Endothelial cell of umbilical vein (primary cell): ENCODE data around the gene TNFAIP8L1. TPM values are rescaled to one million over a fixed set of nuclear protein-coding genes. Genes with fewer than 3 reads are reported as not detected.
A peak's percentile ranks its signal among the peaks of the same experiment; 100 is the strongest.

Source experiments
- BruUV-seq: library from RNA; stranded (reverse); fragments of 400-500 nt; replicated peaks from 2 replicates; lab custom pipeline; 2021; lab: Mats Ljungman, UMichigan
- CTCF ChIA-PET: fragments of 300-600, 350-600 bp; sonication (Branson Sonifier 250); formaldehyde crosslinking; loops from one replicate; lab custom pipeline; 2021; ENCODE audit warnings: antibody characterized with exemption, inconsistent platforms; lab: Charles Lee
- POLR2A ChIA-PET: fragments of 300-600, 350-600 bp; sonication (Branson Sonifier 250); formaldehyde crosslinking; loops from one replicate; lab custom pipeline; 2021; ENCODE audit warnings: antibody characterized with exemption, inconsistent platforms; lab: Charles Lee
- DNase-seq: peaks from one replicate; pipeline ENCODE4 v3.0.0-alpha.2; 2011; ENCODE audit warnings: low read depth, low spot score
- FAIRE-seq: peaks from 2 replicates; lab custom pipeline; 2011; peaks lifted over from hg19 to GRCh38; lab: Jason Lieb, UNC
- H2AFZ ChIP-seq: 2 replicates; pipeline ENCODE4 v1.6.0; 2012; ENCODE audit warnings: low read depth, low read length, control low read depth, inconsistent platforms
- H3K27ac ChIP-seq: 2 replicates; pipeline ENCODE4 v1.5.1; 2011; ENCODE audit warnings: low read depth, mild to moderate bottlenecking, control low read depth, low read length, moderate library complexity; ENCODE audit not compliant: insufficient read depth
- H3K27me3 ChIP-seq, 2 experiments: 2 replicates each; pipeline versions ENCODE4 v1.6.0 to v1.6.1; 2011; ENCODE audit warnings: low read length in 2 of 2, mixed read lengths in 1 of 2; ENCODE audit not compliant: control insufficient read depth in 2 of 2, insufficient read depth in 2 of 2
- H3K36me3 ChIP-seq, 2 experiments: 2 replicates in 1 of 2; 3 replicates in 1 of 2; pipeline ENCODE4 v1.5.1; 2011; ENCODE audit warnings: low read length in 2 of 2, mild to moderate bottlenecking in 1 of 2, moderate library complexity in 1 of 2; ENCODE audit not compliant: control insufficient read depth in 2 of 2, insufficient read depth in 2 of 2; ENCODE audit errors: extremely low read depth in 1 of 2
- H3K4me1 ChIP-seq: 3 replicates; pipeline ENCODE4 v1.5.1; 2011; ENCODE audit warnings: mild to moderate bottlenecking, low read length; ENCODE audit not compliant: control insufficient read depth, insufficient read depth; ENCODE audit errors: extremely low read depth
- H3K4me2 ChIP-seq: 2 replicates; pipeline ENCODE4 v1.6.1; 2011; ENCODE audit warnings: low read length, control low read depth, mixed read lengths; ENCODE audit not compliant: insufficient read depth
- H3K4me3 ChIP-seq, 3 experiments: fragments of 200-600 bp in 1 of 3; sonication (generic), shearing (Covaris generic) in 1 of 3; replicated peaks in 1 of 3; 2 replicates each; pipeline ENCODE4 v1.5.1; 2011 to 2016; ENCODE audit warnings: control low read depth in 3 of 3, low read length in 3 of 3, mild to moderate bottlenecking in 2 of 3, inconsistent platforms in 1 of 3, low read depth in 1 of 3, moderate library complexity in 1 of 3; ENCODE audit not compliant: insufficient read depth in 1 of 3
- H3K79me2 ChIP-seq: 2 replicates; pipeline ENCODE4 v1.6.0; 2012; ENCODE audit warnings: low read length, inconsistent platforms; ENCODE audit not compliant: control insufficient read depth, insufficient read depth
- H3K9ac ChIP-seq: replicated peaks from 2 replicates; pipeline ENCODE3; 2011; ENCODE audit warnings: low read length, control low read depth; ENCODE audit not compliant: insufficient read depth; ENCODE audit errors: extremely low read depth
- H3K9me1 ChIP-seq: replicated peaks from 3 replicates; pipeline ENCODE4 v1.6.0; 2011; ENCODE audit warnings: mild to moderate bottlenecking, low read length; ENCODE audit not compliant: control insufficient read depth, insufficient read depth; ENCODE audit errors: extremely low read depth
- H3K9me3 ChIP-seq: replicated peaks from 2 replicates; pipeline ENCODE4 v1.5.1; 2012; ENCODE audit warnings: low read length, inconsistent platforms; ENCODE audit not compliant: control insufficient read depth, insufficient read depth
- H4K20me1 ChIP-seq: replicated peaks from 2 replicates; pipeline ENCODE3; 2011; ENCODE audit warnings: mild to moderate bottlenecking, low read length; ENCODE audit not compliant: control insufficient read depth, insufficient read depth; ENCODE audit errors: extremely low read depth
- EZH2 ChIP-seq: IDR thresholded peaks from 2 replicates; pipeline ENCODE4 v1.6.1; 2012; ENCODE audit warnings: borderline replicate concordance, low read depth, mild to moderate bottlenecking, moderate library complexity, low read length, inconsistent platforms; ENCODE audit not compliant: severe bottlenecking
- FOS ChIP-seq: IDR thresholded peaks from 2 replicates; pipeline ENCODE4 v1.6.1; 2011; ENCODE audit warnings: mild to moderate bottlenecking, low read length, moderate library complexity, borderline replicate concordance; ENCODE audit not compliant: insufficient read depth
- GATA2 ChIP-seq: IDR thresholded peaks from 2 replicates; pipeline ENCODE4 v1.7.0; 2011; ENCODE audit warnings: low read depth, mild to moderate bottlenecking, moderate library complexity, mixed read lengths, low read length; ENCODE audit not compliant: insufficient read length, insufficient read depth
- JUN ChIP-seq: IDR thresholded peaks from 2 replicates; pipeline ENCODE4 v1.6.1; 2011; ENCODE audit warnings: borderline replicate concordance, low read depth; ENCODE audit not compliant: insufficient read length, insufficient read depth
- MYC ChIP-seq: IDR thresholded peaks from one replicate; pipeline ENCODE4 v1.6.1; 2011; ENCODE audit warnings: mild to moderate bottlenecking, low read depth, low read length
- POLR2A ChIP-seq: IDR thresholded peaks from 2 replicates; pipeline ENCODE4 v1.6.1; 2012; ENCODE audit warnings: low read depth, mild to moderate bottlenecking, control low read depth, low read length
- POLR2AphosphoS5 ChIP-seq: IDR thresholded peaks from 2 replicates; pipeline ENCODE4 v1.6.1; 2012; ENCODE audit warnings: low read depth, mild to moderate bottlenecking, control low read depth, low read length, moderate library complexity; ENCODE audit not compliant: insufficient read depth
- dilution Hi-C: fragments of 300-500 bp; cut with MboI; formaldehyde crosslinking; loops from one replicate; pipeline ENCODE4 v1.15.0; 2019; ENCODE audit warnings: low sequenced_read_pairs; ENCODE audit not compliant: extremely low pct_ligation_motif_present
- intact Hi-C: fragments of 100-400 bp; cut with micrococcal nuclease; formaldehyde crosslinking; loops from one replicate; pipeline ENCODE4 v1.10.0; 2022
- polyA plus RNA-seq, 4 experiments: library from polyadenylated mRNA; depleted of rRNA in 3 of 4; stranded (reverse) in 3 of 4; unstranded in 1 of 4; fragments of >200 nt; gene quantifications; 2 replicates each; pipeline versions ENCODE4 v1.2.1 to v1.2.3, GENCODE V29; 2011 to 2012; ENCODE audit warnings: missing spikeins in 1 of 4
- total RNA-seq: library from RNA; stranded (reverse); gene quantifications from 2 replicates; pipeline ENCODE4 v1.2.3, GENCODE V29; 2021
- TF ChIP-seq, protein P1 (sequence below): IDR thresholded peaks from 2 replicates; pipeline ENCODE4 v1.6.1; 2011; ENCODE audit not compliant: insufficient read depth, insufficient read length
- TF ChIP-seq, protein P2 (sequence below), 2 donors: IDR thresholded peaks; 1 replicate in 1 of 2; 2 replicates in 1 of 2; pipeline ENCODE4 v1.5.1; 2011; ENCODE audit warnings: low read length in 2 of 2, mild to moderate bottlenecking in 2 of 2, moderate library complexity in 2 of 2, control low read depth in 1 of 2, inconsistent platforms in 1 of 2, low read depth in 1 of 2; ENCODE audit not compliant: insufficient read depth in 1 of 2; ENCODE audit errors: extremely low read depth in 1 of 2

The TNFAIP8L1 gene
- total and polyA plus RNA-seq, 2 donors (not counting 3 experiments of a cell fraction or from before 2014, with no cell fraction given) = 40.0 to 56.1 TPM

DNA sequence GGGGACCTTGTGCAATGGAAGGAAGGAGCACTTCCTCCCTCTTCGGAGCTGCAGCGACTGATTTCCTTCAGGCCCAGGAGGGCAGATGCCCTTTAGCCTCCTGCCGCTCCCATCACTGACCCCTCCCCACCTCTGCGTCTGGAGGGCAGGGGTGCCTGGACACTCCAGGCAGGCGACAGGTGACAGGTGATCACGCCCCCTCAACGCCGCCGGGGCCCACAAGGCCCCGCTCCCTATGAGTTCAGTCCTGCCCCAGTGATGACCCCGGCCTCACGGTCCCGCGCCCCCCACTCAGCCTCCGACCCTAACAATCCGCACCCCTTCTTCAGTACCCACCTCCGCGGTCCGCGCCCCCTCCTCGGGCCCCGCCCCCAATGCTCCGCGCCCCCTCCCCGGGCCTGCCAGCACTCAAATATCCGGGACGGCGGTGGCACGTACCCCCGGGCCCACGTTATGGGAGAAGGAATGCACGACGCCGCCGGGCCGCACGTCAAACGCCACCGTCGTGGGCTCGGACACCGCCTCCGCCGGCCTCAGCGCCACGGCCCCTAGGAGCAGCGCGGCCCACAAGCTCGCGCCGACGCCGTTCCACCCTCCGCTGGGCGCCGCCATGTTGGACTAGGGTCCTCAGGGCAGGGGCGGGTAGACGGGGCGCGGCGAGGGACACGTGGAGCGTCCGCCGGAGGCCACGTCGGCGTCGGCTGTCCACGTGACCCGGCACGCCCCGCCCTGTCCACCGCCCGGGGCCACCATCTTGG lies 30.6 kb downstream of the TNFAIP8L1 start, which contains the start of gene MYDGF:
Gene MYDGF, minus strand, starts transcription at position 620 of the 758 bp plus-strand sequence. Its CDS starts 8 bp downstream, at position 612.
- H3K27ac ChIP-seq = peak within 1 kb of the TSS; percentile 44
- ChIA-PET POLR2A (no interaction called here), CTCF (interaction anchor here (1.2 kb wide), 1 partner anchor 54 kb away, joined by 4 read pairs; no protein-coding TSS in a partner anchor)
- H3K27me3 ChIP-seq = no peaks in the 10 kb centered on the region
- DNase-seq (peak; percentile 80), FAIRE-seq (peak; percentile 93)
- intact Hi-C loops = loop anchor here (2.0 to 5.0 kb wide), 3 partner anchors 42 to 297 kb away; partner anchors contain the start of genes DPP9 and KDM4B
- no TSS peak for BruUV-seq
- H3K9me3 ChIP-seq = no peaks in the 10 kb centered on the region
- TF ChIP-seq MYC (peak; percentile 65), POLR2AphosphoS5 (peak; percentile 92), FOS (no peak), POLR2A (peak; percentile 80), JUN (no peak), GATA2 (no peak), EZH2 (no peak)
- TF ChIP-seq, protein P1, sequence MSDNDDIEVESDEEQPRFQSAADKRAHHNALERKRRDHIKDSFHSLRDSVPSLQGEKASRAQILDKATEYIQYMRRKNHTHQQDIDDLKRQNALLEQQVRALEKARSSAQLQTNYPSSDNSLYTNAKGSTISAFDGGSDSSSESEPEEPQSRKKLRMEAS = peak; percentile 98
- TF ChIP-seq, protein P2, sequence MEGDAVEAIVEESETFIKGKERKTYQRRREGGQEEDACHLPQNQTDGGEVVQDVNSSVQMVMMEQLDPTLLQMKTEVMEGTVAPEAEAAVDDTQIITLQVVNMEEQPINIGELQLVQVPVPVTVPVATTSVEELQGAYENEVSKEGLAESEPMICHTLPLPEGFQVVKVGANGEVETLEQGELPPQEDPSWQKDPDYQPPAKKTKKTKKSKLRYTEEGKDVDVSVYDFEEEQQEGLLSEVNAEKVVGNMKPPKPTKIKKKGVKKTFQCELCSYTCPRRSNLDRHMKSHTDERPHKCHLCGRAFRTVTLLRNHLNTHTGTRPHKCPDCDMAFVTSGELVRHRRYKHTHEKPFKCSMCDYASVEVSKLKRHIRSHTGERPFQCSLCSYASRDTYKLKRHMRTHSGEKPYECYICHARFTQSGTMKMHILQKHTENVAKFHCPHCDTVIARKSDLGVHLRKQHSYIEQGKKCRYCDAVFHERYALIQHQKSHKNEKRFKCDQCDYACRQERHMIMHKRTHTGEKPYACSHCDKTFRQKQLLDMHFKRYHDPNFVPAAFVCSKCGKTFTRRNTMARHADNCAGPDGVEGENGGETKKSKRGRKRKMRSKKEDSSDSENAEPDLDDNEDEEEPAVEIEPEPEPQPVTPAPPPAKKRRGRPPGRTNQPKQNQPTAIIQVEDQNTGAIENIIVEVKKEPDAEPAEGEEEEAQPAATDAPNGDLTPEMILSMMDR (IDR thresholded peaks at IDR 0.05; ENCODE audit: extremely low read depth in 1 of 2, insufficient read depth in 1 of 2, low read depth in 1 of 2, low read length in 2 of 2) = no peak
- peak within 1 kb of the TSS; percentile 47 for H3K4me2 ChIP-seq
- H3K9me1 ChIP-seq = no peaks in the 10 kb centered on the region
- H3K9ac ChIP-seq = peak within 1 kb of the TSS; percentile 93
- no peaks in the 10 kb centered on the region for H4K20me1 ChIP-seq
- H3K4me3 ChIP-seq = peak within 1 kb of the TSS; percentile 74 to 97 (median 80)
- peaks cover 8 to 13% of the 10 kb centered on the region in 2 experiments for H3K36me3 ChIP-seq
- peaks cover 30% of the 10 kb centered on the region for H3K79me2 ChIP-seq
- H3K4me1 ChIP-seq = peaks cover 13% of the 10 kb centered on the region
- H2AFZ ChIP-seq = peak within 1 kb of the TSS; percentile 29
- dilution Hi-C loops = no loop called here
